ENCODE measurements around the gene SERINC2.

Gene SERINC2

DNA sequence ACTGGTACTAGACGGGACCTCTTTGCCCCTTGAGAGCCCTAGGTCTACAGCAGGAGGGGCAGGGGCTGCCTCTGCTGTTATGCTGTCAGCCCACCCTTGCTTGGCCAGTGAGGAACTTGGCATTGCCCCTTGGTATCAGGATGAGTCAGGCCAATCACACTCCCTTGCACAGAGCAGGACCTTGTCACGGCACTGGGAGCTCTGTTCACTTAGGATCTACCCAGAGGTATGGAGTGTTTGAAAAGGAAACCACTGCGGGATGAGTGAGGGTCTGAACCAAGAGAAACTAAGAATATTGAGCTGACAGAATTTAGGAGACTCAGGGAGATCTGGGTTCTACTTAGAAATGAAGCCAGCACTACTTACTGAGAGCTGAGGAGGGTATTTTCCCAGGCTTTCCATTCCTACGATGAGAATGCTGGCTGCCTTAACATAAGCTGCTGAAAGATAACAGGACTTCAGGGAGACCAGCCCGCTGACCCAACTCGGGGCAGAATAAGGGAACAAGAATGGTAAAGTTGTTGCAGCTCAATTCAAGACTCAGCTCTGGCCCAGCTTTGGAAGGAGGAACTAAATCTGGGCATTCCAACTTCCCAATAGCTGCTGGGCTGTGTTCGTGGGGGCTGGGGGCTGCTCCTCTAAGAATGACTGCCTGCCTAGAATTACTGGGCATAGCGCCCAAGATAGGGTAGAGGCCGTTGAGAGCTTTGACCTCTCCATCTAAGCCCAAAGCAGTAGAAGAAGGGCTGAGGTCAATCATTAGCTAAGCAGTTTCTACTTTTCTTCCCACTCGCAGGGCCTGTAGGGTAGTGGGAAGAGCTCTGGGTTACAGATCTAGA, 41.7 kb upstream of the SERINC2 start:
- no peak for TF ChIP-seq SUZ12 (IDR thresholded peaks at IDR 0.05)
- TF ChIP-seq LEF1 (IDR thresholded peaks at IDR 0.05; ENCODE audit: borderline replicate concordance), result no peak
- TF ChIP-seq HDGF (IDR thresholded peaks at IDR 0.05; ENCODE audit: borderline replicate concordance), result no peak
- TF ChIP-seq, protein P1, sequence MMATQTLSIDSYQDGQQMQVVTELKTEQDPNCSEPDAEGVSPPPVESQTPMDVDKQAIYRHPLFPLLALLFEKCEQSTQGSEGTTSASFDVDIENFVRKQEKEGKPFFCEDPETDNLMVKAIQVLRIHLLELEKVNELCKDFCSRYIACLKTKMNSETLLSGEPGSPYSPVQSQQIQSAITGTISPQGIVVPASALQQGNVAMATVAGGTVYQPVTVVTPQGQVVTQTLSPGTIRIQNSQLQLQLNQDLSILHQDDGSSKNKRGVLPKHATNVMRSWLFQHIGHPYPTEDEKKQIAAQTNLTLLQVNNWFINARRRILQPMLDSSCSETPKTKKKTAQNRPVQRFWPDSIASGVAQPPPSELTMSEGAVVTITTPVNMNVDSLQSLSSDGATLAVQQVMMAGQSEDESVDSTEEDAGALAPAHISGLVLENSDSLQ (IDR thresholded peaks at IDR 0.05), result no peak
- POLR2A ChIA-PET, result no interaction called here
- CTCF ChIA-PET, result no interaction called here
- peak; percentile 7 for DNase-seq (ENCODE audit: extremely low spot score)

DNA sequence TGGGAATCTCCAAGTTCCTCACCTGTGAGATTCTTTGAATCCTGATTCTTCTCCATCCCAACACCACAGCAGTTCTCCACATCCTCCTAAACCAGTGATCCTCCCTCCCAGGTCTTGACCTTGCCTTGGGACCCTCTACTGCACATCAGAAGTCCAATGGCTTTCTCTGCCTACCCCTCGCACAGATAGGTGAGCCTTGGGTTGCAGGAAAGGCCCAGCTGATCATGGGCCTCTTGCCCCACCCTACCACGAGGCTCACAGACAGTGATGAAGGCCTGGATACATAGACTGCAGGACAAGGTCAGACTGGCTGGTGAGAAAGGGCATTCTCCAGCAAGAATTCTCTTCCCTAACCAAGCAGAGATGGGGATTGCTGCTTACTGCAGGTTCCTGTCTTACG, 41.0 kb upstream of the SERINC2 start:
- ChIA-PET CTCF (no interaction called here), POLR2A (no interaction called here)
- DNase-seq (ENCODE audit: extremely low spot score), result peak; percentile 13
- TF ChIP-seq, protein P1 (IDR thresholded peaks at IDR 0.05), result no peak
- TF ChIP-seq TARDBP (IDR thresholded peaks at IDR 0.05), result no peak
- TF ChIP-seq BHLHE40 (IDR thresholded peaks at IDR 0.05; ENCODE audit: borderline replicate concordance), result no peak

DNA sequence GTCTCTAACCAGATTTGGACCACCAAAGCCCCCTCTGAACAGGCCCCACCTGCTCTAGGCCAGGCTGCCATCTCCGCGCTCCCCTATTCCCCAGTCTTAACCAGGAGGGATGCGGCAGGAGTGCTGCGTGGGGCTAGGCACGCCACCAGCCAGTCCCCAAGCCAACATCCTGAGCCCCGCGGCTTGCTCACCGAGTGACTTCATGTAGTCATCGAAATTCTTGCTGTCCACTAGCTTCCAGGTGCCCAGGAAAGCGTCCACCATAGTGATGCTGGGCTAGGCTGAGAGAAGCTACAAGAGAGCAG, 40.3 kb upstream of the SERINC2 start:
- no peak for TF ChIP-seq SUZ12 (IDR thresholded peaks at IDR 0.05)
- no peak for TF ChIP-seq L3MBTL2 (conservative IDR thresholded peaks at IDR 0.05)
- TF ChIP-seq ARNT (IDR thresholded peaks at IDR 0.05), result no peak
- ChIA-PET POLR2A (interaction anchor here (1.3 to 2.2 kb wide), 3 partner anchors 8 to 218 kb away, joined by 3 to 20 read pairs (median 3); partner anchors contain the start of genes SNRNP40 and ZCCHC17), CTCF (interaction anchor here (1.3 to 2.0 kb wide), 2 partner anchors 22 to 76 kb away, joined by 3 to 9 read pairs; partner anchors contain the start of genes SNRNP40 and ZCCHC17)
- no peak for DNase-seq (ENCODE audit: extremely low spot score)

DNA sequence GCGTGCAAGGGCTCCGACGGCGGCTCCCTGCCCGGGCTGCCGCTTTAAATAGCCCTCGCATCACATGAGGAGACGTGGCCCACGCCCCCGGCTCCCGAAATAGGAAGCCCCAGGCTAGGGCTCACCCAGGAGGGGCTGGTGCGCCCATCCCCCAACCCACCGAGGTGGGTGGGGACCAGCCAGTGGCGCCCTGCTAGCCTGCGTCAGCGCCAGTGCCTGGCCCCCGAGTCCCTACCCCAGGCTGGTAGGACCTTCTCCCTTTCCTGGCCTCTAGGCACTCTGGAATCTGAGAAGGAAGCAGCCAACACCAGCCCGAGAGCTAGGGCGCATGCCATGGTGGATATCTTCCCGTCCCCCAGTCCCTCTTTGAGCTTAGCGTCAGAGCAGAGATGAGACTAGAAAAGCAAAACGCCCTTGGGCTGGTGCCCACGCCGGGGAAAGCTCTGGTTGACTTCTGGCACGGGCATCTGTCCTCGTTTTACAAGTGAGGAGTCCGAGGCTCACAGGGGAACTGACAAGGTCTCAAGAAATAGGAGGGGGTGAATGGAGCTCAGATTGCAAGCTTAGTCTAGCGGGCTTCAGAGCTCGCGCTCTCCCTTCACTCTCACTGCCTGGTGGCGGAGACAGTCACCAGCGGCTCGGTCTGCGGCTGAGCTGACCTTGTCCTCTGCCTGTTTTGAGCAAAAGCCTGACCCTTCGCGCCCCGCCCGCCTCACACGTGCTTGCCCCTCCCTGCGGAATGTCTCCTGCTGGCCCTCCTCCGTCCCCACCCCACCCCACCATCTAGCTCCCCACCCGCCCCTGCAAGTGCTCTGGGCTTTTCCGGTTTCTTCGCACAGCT, 39.7 kb upstream of the SERINC2 start, which contains the start of gene FABP3:
Gene FABP3 (minus strand): TSS at position 21 of the 841 bp plus-strand sequence. CDS start 62 bp downstream, outside the sequence.
- ChIA-PET POLR2A (interaction anchor here (0.8 to 2.2 kb wide), 6 partner anchors 9 to 218 kb away, joined by 3 to 20 read pairs (median 4); partner anchors contain the start of genes SNRNP40 and ZCCHC17), CTCF (interaction anchor here (0.7 to 2.0 kb wide), 6 partner anchors 21 to 520 kb away, joined by 3 to 9 read pairs (median 4); partner anchors contain the start of genes SNRNP40 and ZCCHC17)

DNA sequence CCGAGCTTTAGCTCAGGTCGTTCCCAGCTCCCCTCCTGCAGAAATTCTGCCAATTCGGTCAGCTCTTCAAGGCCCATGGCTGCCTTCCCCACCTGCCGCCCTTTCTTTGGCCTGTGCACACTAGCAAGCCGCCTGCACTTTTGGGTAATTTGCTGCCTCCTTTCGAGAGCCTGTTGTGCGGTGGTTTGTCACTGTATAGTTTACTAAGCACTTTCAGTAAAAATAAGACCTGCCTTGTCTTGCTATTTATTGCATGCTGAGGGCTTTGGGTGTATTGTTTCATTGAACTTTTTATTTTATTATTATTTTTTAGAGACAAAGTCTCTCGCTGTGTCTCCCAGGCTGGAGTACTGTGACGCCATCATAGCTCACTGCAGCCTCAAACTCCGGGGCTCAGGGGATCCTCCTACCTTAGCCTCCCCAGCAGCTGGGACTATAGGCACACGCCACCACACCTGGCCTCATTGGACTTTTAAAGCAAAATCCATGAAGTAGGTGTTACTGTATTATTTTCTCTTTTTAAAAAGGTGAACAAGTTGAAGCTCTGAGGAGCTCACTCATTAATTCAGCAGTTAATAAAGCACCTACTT, 39.0 kb upstream of the SERINC2 start:
- ChIA-PET CTCF (interaction anchor here (0.7 to 2.0 kb wide), 6 partner anchors 21 to 190 kb away, joined by 3 to 9 read pairs (median 3); partner anchors contain the start of genes SNRNP40 and ZCCHC17), POLR2A (interaction anchor here (0.8 to 2.2 kb wide), 5 partner anchors 10 to 219 kb away, joined by 3 to 20 read pairs (median 4); partner anchors contain the start of genes SNRNP40 and ZCCHC17)
- DNase-seq (ENCODE audit: extremely low spot score), result no peak
- TF ChIP-seq BHLHE40 (IDR thresholded peaks at IDR 0.05; ENCODE audit: borderline replicate concordance) (no peak), L3MBTL2 (conservative IDR thresholded peaks at IDR 0.05) (peak; percentile 42; the same call in 1 of the 2 replicates)

More for the DNA sequence above, 39.7 kb upstream of the SERINC2 start, which contains the start of gene FABP3:
- peak; percentile 87 for TF ChIP-seq L3MBTL2 (conservative IDR thresholded peaks at IDR 0.05)
- TF ChIP-seq HDGF (IDR thresholded peaks at IDR 0.05; ENCODE audit: borderline replicate concordance), result no peak
- peak; percentile 77 for DNase-seq (ENCODE audit: extremely low spot score)

DNA sequence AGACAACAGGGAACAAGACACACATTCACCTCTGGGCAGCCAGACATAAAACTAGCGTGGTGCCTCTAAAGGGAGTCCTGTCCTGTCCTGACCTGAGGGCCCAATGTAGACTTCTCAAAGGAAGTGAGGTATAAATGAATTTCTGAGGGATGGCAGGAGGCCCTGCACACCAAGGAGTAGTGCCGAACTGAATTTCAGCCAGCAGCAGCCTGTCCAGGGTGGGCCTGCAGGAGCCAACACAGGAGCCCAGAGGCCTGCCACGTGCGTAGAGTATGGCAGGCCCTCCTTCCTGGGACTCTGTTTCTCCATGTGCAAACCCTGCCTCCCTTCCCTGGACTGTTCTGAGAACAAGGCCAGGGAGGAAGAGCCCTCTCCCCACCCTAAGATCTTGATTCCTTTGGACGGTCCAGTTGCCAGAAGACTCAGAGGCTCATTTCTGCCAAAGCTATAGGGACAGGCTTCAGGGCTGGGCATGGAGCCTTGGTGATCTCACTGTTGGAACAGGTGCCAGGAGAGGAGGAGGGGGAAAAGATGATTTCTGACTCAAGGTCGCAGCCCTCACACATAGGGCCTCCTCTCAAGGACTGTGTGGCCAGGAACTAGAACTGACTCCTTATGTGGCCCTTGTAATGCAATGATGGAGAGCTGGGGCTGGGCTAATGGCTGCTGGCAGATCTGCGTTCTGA, 38.4 kb upstream of the SERINC2 start:
- CTCF ChIA-PET, result interaction anchor here (0.7 to 2.0 kb wide), 4 partner anchors 20 to 175 kb away, joined by 3 to 9 read pairs (median 4); no protein-coding TSS in a partner anchor
- TF ChIP-seq SUZ12 (IDR thresholded peaks at IDR 0.05), result no peak
- TF ChIP-seq CTBP1 (IDR thresholded peaks at IDR 0.05; ENCODE audit: borderline replicate concordance), result no peak
- TF ChIP-seq L3MBTL2 (conservative IDR thresholded peaks at IDR 0.05), result no peak
- no peak for TF ChIP-seq BHLHE40 (IDR thresholded peaks at IDR 0.05; ENCODE audit: borderline replicate concordance)
- TF ChIP-seq FOXK2 (IDR thresholded peaks at IDR 0.05), result no peak
- no peak for TF ChIP-seq LEF1 (IDR thresholded peaks at IDR 0.05; ENCODE audit: borderline replicate concordance)
- TF ChIP-seq TARDBP (IDR thresholded peaks at IDR 0.05), result no peak
- no peak for TF ChIP-seq ZNF384 (IDR thresholded peaks at IDR 0.05)
- TF ChIP-seq NFRKB (IDR thresholded peaks at IDR 0.05), result no peak
- TF ChIP-seq ELF4 (IDR thresholded peaks at IDR 0.05), result no peak
- TF ChIP-seq SP1 (IDR thresholded peaks at IDR 0.05), result no peak
- TF ChIP-seq FOXA1 (IDR thresholded peaks at IDR 0.05), result no peak
- TF ChIP-seq HDGF (IDR thresholded peaks at IDR 0.05; ENCODE audit: borderline replicate concordance), result no peak
- TF ChIP-seq FOXM1 (IDR thresholded peaks at IDR 0.05; ENCODE audit: borderline replicate concordance), result no peak
- no peak for TF ChIP-seq ARNT (IDR thresholded peaks at IDR 0.05)
- no peak for DNase-seq (ENCODE audit: extremely low spot score)
- POLR2A ChIA-PET, result interaction anchor here (1.5 to 2.2 kb wide), 2 partner anchors 14 to 78 kb away, joined by 4 to 20 read pairs; partner anchors contain the start of genes SNRNP40 and ZCCHC17
